Measurements from ENCODE around the gene LDLR.

LDLR gene

GRCh38 chr19:11047866-11048265 is 41.4 kb upstream of the LDLR start:
- no peak overlapping the region for H3K4me3 ChIP-seq (ENCODE audit: low read depth, low read length)
- no peak for TF ChIP-seq CTCF (IDR thresholded peaks at IDR 0.05; ENCODE audit: low read depth, low read length)

GRCh38 chr19:11050323-11051114 is 38.7 kb upstream of the LDLR start:
- no peak overlapping the region for H3K4me3 ChIP-seq (ENCODE audit: low read depth, low read length)
- no peak for TF ChIP-seq CTCF (IDR thresholded peaks at IDR 0.05; ENCODE audit: low read depth, low read length)

DNA sequence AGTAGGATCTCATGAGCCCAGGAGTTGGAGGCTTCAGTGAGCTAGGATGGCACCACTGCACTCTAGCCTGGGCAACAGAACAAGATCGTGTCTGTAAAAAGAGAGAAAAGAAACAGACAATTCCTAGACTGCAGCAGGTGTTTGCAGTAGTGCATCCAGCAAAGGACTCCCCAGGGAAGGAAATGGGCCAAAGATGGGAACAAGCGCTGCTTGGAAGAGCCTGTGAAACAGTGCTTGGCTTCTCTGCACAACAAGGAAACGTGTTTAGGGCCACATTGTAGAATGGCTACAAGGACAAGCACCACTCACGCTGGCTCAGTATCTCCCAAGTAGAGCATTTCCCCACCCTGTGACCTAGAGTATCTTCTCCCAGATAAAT is 35.5 kb upstream of the LDLR start:
- no peak overlapping the region for H3K4me3 ChIP-seq (ENCODE audit: low read depth, low read length)
- TF ChIP-seq CTCF (IDR thresholded peaks at IDR 0.05; ENCODE audit: low read depth, low read length), result no peak

GRCh38 chr19:11054200-11054599 is 35.1 kb upstream of the LDLR start:
- TF ChIP-seq CTCF (IDR thresholded peaks at IDR 0.05; ENCODE audit: low read depth, low read length), result no peak

DNA sequence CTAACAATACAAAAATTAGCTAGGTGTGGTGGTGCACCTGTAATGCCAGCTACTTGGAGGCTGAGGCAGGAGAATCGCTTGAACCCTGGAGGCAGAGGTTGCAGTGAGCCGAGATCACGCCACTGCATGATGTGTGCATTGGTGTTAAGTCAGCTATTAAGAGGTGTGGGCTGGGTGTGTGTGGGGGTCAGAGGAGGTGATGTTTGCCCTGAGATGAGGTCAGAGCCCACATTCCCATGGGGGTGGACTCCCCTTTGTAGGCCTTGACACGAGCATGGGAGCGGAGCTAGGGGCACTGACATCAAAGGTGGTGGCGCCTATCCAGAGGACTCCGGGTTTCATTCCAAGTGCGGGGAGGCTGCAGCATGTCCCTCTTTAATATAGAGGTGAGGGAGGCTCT is 34.6 kb upstream of the LDLR start:
- H3K4me3 ChIP-seq (ENCODE audit: low read depth, low read length), result no peak overlapping the region
- TF ChIP-seq CTCF (IDR thresholded peaks at IDR 0.05; ENCODE audit: low read depth, low read length), result no peak

More at GRCh38 chr19:11054200-11054599, 35.1 kb upstream of the LDLR start:
- H3K4me3 ChIP-seq (ENCODE audit: low read depth, low read length), result no peak overlapping the region

DNA sequence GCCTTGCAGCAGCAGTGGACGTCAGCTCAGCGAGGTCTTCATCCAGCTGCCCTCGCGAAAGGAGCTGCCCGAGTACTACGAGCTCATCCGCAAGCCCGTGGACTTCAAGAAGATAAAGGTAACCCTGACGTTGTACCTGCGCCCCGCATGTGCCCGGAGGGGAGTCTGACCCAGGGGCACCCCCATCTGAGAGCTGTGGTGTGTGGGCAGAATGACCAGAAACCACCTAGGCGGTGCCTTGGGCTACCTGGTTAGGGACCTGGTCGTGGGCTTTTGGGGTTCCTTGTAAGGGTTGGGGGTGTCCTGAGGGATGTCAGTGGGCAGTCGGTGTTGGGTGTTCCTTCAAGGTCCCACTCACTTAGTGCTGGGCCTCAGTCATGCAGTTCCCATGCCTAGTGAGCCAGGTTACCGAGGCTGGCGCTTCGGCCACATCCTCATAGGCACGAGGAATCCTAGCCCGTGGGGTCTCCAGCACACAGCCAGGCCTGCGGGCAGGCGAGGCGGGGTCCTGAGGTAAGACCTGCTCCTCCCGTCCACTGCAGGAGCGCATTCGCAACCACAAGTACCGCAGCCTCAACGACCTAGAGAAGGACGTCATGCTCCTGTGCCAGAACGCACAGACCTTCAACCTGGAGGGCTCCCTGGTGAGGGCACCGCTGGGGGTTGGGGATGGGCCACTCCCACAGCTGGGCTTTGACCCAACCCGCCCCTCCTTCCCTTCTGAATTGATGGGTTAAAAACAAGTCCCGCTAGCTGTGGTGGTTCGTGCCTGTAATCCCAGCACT is 30.8 kb upstream of the LDLR start:
- H3K4me3 ChIP-seq (ENCODE audit: low read depth, low read length), result no peak overlapping the region
- no peak for TF ChIP-seq CTCF (IDR thresholded peaks at IDR 0.05; ENCODE audit: low read depth, low read length)
